Activated T-cell treated with anti-CD3 and anti-CD28 coated beads for 1 hour (primary cell): ENCODE results near the gene VEGFA.
A peak's percentile ranks its signal among the peaks of the same experiment; 100 is the strongest.

Experiments used
- DNase-seq: peaks from one replicate; pipeline ENCODE4 v3.0.0-alpha.2; 2020; ENCODE audit warnings: low read depth

Gene VEGFA

GRCh38 chr6:43772681-43773049 is 2.7 kb downstream of the VEGFA start:
- DNase-seq = no peak

- DNase-seq = peak; percentile 20
Measured at GRCh38 chr6:43773050-43773979, 3.3 kb downstream of the VEGFA start.

- DNase-seq = no peak
Measured at GRCh38 chr6:43773980-43774775, 4.2 kb downstream of the VEGFA start.

- peak; percentile 48 for DNase-seq
Measured at GRCh38 chr6:43774776-43775534, 4.9 kb downstream of the VEGFA start.

GRCh38 chr6:43775535-43775885 is 5.5 kb downstream of the VEGFA start:
- DNase-seq = no peak

- DNase-seq = no peak
Measured at GRCh38 chr6:43776115-43776798, 6.2 kb downstream of the VEGFA start.

- DNase-seq = no peak
Measured at GRCh38 chr6:43776799-43777776, 7.1 kb downstream of the VEGFA start.

- no peak for DNase-seq
Measured at GRCh38 chr6:43778131-43778855, 8.3 kb downstream of the VEGFA start.

- no peak for DNase-seq
Measured at GRCh38 chr6:43778976-43779851, 9.2 kb downstream of the VEGFA start.

- DNase-seq = no peak
Measured at GRCh38 chr6:43779852-43780236, 9.8 kb downstream of the VEGFA start.

- DNase-seq = no peak
Measured at GRCh38 chr6:43780293-43780692, 10.3 kb downstream of the VEGFA start.

- DNase-seq = no peak
Measured at GRCh38 chr6:43780941-43781928, 11.2 kb downstream of the VEGFA start.

- DNase-seq = no peak
Measured at GRCh38 chr6:43781941-43782704, 12.1 kb downstream of the VEGFA start.

GRCh38 chr6:43782764-43783513 is 12.9 kb downstream of the VEGFA start:
- DNase-seq = no peak

- DNase-seq = no peak
Measured at GRCh38 chr6:43784049-43784855, 14.2 kb downstream of the VEGFA start.
